ENCODE data around the gene ZSCAN2.

ZSCAN2 gene

DNA sequence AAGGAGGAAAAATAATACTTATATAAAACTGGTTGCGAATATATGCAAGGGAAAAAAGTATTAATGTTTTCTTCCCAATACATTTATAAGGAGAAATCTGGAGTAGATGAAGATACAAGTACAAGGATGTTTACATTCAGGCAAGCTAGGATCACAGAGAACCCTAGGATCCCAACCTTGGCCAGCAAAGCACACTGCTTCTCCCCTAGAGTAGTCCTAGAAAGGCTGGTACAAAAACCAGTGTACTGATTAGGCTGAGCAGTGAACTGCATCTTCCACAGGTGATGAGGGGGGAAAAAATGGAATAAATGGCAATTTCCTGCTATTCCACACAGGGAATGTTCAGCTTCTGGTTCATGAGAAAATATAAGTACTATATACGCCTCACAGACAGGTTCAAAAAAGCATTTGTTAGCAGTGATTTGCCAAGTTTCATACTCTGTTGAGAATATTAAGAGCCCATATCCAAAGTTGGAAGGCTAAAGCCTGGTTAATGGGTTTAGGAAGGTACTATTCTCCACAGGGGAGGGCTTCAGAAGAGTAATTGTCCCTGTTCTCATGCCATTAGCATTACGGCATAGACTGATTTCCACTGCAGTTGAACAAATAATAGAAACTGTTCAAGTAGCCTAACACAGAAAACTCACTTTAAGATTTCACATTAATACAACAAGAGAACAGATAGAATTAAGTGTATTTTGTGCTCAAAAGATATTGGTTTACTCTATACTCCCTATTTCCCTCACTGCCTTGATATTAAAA lies 67.6 kb downstream of the ZSCAN2 start:
- no peak for DNase-seq (ENCODE audit: low read depth in 2 of 3, low spot score in 2 of 3)

DNA sequence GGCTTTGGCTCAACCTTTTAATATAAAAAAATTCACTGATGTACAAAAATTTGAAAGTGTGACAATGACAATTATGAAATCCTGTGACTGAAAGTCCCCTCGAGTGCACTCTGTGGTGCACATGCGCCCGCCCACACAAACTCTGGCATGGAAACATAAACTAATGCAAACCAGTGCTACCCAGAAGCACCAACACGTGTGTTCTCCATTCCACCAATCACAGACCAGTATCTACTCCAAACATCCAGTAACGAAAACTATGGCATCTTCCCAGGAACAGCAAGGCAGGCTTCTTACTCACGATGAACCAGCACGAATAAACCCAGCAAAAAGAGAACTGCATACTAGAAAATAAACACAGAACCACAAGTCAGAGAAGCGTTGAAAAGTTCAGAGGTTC lies 68.9 kb downstream of the ZSCAN2 start:
- DNase-seq (ENCODE audit: low read depth in 2 of 3, low spot score in 2 of 3), result no peak

DNA sequence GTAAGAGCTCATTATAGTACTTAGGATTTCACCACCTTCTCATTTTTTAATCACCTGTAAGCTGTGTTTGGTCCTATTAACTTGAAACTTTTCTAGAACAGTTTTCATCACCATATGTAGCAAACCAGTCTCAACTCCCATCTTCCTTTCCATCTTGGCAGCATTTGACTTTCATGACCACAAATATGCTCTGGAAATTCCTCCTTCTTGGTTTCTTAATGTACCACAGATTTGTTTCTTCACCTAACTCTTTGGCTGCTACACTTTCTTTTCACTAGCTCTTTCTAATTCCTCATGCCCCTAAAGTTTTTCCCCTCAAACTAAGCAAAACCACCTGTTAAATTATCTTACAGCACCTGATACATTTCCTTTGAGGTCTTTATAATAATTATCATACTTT lies 70.4 kb downstream of the ZSCAN2 start:
- no peak for DNase-seq (ENCODE audit: low read depth in 2 of 3, low spot score in 2 of 3)

Data from activated CD8-positive, alpha-beta memory T cell treated with anti-CD3 and anti-CD28 coated beads for 48 hours (primary cell).